Fibroblast of skin of right biceps (primary cell): Measurements from ENCODE around the gene SLC25A1.
A peak's percentile ranks its signal among the peaks of the same experiment; 100 is the strongest.
"Not testable (repeated sequence)": the region's sequence is repeated elsewhere in the genome, so short reads cannot be mapped to it uniquely, and the experiment has no call there.

ENCODE experiments used
- DNase-seq: peaks from one replicate; pipeline ENCODE4 v3.0.0-alpha.2; 2013

SLC25A1 gene

DNA sequence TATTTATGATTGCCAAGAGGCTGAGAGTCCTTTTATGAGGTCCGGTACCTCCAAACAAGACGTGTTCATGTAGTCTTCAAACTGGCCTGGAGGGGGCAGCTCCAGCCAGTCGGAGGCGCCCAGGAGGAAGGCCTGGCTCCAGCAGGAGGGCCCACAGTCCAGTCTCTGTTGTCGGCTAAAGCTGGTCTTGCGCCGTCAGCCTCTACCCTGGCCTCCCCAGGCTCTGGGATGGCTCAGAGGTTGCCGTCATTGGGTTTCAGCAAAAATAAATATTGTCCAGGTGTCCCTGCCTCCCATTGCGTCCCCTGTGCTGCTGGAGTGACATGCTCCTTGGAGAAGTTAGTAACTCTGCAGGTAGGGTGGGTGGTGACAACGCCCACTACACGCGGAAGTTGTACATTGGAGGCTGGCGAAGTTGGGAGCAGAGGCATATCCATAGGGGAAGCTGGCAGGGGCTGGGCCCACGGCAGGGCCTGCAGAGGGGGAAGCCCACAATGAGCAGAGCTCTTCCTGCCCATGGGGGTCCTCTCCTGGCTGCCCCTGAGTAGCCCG is 1.0 kb upstream of the SLC25A1 start:
- DNase-seq, result peak; percentile 76

DNA sequence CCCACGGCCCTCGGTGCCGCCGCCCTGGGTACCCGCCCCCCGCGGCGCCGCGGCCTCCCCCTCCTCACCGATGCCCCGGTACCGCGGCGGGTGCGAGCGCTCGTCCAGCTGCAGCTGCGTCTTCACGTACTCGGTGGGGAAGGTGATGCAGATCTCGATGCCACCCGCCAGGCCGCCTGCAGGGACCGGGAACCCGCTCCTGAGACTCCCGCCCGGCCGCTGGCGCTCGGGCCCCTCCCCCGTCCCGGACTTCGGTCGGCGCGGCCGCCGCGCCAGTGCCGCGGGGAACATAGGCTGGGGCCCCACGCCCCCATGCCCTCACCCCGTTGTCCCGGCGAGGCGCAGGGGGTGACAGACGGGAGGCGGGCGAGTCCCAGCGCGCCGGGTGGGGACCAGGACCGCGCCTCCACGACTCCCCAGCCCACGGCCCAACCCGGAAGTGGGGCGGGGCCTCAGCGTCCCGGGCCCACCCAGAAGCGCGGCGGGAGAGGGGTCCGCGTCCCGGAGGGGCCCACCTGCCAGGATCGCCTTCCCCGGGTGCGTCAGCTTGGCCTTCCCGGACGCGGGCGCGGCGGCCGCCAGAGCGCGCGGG is 375 bp downstream of the SLC25A1 start:
- no peak for DNase-seq

DNA sequence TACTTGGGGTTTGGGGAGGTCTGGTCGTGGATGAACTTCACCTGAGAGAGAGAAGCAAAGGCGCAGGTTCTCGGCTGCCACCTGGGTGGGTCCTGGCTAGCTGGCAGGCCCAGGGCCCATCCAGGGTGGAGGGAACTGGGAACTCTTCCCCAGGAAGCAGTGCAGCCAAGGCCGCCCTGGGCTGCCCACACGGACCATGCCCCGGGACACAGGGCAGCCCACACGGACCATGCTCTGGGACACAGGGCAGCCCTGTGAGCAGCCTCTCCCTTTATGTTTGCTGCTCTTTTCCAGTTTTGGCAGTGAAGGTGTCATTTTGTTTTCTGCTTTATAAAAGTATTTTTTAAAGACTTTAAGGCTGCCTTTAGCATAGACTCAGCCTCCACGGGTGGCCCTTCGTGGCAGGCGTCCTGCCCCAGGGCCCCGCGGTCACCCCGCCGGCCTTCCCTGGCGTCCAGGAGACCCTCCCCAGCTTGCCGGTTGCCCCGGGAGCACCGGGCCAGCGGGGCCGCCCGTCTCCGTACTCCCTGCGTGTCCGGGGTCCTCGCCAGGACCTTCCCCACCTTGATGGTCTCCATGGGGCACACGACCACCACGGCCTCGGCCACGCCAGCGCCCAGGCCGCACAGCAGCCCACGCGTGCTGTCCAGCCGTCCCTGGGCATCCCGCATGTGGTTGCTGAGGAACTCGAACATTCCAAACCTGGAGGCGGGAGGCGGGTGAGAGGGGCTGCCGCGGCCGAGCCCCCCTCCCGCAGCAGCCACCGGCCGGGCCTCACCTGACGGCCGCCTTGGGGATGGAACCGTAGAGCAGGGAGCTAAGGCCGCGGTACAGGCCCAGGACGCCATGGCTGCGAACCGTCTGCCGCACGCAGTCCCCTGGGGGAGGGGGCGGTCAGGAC is 1.1 kb downstream of the SLC25A1 start:
- DNase-seq, result no peak

DNA sequence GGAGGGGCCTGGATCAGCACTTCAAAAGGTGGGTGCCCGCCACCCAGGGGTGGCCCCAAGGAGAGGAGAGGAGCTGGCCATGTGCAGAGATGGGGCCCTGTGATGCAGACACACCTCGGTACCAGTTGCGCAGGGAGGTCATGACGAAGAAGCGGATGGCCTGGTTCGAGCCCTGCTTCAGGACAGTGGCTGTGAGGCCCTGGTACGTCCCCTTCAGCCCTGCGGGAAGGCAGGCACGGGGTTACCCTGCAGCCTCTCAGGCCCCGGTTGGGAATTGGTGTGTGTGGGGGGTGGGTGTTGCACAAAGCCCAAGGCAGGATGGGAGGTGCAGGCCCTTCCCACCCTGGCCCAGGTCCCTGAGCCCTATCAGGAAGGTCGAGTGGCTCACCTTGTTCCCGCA is 1.8 kb downstream of the SLC25A1 start:
- no peak for DNase-seq

DNA sequence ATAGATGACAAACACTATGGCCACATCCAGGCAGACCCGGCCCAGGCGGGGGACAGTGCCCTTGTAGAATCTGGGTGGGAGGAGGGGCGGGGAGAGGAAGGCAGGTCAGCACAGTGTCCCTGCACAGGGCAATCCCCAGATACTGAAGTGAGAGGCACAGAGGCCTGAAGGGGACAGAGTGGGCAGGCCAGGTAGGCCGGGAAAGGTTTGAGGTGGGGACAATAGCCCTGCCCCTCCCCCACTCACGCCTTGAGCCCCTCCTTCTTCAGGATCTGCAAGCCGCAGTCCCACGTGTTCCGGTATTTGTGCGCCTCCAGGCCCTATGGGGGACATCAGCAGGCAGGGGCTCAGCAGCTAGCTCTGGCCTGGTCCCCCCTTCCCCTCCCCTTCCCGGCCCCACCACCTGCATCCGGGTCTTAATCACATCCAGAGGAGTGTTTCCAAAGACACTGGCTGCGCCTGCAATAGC is 2.3 kb downstream of the SLC25A1 start:
- DNase-seq, result peak; percentile 20

DNA sequence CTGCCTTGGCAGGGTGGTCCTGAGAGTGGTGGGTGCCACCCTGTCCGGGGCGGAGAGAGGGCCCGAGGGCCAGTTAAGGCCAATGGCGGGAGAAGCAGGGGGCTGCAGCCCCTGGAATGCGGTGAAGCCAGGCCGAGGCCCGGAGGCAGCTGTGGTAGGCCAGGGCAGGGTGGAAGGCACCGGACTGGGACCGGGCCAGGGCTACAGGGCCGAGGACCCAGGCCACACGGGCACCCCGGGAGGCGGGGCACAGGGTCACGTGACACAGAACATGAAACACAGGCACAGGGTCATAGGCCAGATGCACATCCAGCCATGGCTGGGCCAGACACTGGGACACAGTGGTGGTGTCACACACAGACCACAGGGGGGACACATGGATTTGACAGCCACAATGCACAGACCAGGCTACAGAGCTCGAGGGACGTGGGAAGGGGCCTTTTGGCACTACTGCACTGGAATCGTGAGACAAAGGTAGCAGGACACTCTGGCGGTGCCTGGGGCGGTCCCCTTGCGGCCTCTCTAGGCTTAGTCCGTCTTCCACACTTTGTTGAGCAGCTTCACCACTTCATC is 2.8 kb downstream of the SLC25A1 start:
- no peak for DNase-seq

DNA sequence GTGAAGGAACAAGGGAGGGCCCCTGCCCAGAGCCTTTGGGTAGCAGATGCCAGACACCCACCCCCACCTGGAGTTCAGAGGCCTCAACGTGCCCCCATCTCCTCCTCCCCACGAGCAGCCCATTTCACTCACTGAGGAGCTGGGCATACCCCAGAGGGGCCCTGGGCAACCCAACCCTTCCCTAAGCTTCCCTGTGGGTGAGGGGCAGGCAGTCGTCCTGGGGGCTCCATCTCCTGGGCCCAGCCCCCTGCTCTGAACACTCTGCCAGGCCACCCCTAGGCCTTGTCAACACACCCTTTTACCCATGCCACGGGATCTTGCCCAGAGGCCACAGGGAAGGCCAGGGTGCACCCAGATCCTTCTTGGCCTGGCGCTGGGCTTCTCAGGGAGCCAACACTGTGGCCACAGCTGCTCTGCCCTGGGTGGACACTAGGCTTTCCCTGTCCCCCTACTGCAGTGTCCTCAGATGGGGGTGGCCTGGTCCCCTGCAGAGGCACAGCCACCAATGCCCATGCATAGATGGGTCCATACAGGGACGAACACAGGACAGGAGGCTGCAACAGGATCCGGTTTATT is 3.4 kb downstream of the SLC25A1 start:
- DNase-seq, result no peak

DNA sequence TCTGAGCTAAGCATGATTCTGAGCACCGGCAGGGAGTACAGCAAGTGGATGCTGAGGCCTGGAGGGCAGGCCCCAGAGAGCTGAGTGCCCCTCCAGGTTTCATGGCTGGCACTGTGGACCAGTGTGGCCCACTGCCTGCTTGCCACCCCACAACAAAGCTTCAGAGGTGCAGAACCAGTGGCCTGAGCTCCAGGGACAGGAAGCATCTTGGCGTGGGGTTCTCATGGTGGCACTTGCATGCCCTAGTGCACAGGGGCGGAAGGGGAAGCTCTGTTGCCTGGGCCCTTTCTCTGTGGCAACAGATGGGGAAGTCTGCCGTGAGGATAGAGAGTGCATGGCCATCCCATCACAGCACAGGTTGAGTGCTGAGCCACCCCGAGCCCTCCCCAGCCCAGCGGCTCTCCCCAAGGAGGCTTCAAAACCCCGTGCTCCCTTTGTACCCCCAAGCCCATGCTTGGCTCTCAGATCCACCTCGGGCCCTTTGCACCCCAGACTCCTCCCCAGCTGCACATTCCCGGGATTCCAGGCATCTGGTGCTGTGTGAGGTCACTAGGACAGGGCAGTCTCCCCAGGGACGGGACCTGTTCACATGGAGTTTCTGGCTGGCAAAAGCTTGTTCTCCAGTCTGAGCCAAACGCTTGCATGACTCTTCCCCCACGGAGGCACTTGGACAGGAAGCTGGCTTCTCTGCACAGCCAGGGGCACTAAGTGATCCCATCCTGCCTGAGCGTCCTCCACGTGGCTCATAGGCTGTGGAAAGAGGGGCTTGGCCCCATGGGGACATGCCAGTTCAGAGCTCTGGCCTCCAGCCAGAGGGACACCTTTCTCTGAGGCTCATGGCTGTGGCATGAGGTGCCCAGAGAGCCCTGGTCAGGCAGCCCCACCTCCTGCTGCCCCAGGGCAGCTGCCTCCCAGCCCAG is 4.2 kb downstream of the SLC25A1 start:
- DNase-seq, result peak; percentile 68

DNA sequence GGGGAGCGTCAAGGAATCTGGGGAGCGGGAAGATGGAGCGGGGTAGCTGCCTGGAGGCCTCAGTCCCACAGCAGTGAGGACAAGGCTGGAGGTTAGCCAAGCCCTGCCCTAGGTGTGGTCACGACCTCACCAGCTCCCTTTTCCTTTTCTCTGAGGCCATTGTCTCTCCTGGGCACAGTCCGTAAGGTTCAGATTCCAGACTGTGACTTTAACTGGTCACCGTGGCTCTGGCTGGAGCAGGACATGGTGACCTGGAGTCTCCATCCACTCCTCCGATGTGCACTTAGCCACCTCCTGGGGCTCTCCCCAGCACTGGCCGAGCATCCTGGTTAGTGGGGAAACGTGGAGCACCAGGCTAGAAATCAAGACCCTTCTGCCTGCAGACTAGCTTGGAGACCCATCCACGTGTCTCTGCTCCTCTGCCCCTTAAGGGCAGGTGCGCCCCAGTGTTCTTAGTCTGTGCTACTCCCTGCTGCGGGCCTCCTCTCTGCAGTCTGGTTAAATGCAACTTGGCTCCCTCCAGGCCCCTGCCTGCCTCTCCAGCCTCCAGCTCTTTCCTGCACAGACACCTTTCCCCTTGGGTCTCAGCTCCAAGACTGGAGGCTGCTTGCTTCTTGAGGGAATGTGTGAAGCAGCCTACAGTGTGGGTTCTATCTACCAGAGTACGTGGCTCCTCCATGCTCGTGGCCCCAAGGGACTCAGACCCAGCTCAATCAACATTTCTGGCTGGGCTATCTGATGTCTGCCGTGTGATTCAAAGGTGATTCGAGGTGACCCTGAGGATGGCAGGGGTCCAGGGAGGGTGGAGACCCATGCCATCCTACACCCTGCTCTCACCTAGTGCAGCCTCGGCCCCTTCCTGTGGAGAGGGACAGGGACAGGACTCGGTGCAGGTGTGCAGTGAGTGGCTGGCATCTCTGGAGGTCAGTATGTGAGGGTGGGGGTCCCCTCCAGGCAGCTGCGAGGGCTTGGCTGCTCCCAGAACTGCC is 5.2 kb downstream of the SLC25A1 start:
- DNase-seq, result no peak

DNA sequence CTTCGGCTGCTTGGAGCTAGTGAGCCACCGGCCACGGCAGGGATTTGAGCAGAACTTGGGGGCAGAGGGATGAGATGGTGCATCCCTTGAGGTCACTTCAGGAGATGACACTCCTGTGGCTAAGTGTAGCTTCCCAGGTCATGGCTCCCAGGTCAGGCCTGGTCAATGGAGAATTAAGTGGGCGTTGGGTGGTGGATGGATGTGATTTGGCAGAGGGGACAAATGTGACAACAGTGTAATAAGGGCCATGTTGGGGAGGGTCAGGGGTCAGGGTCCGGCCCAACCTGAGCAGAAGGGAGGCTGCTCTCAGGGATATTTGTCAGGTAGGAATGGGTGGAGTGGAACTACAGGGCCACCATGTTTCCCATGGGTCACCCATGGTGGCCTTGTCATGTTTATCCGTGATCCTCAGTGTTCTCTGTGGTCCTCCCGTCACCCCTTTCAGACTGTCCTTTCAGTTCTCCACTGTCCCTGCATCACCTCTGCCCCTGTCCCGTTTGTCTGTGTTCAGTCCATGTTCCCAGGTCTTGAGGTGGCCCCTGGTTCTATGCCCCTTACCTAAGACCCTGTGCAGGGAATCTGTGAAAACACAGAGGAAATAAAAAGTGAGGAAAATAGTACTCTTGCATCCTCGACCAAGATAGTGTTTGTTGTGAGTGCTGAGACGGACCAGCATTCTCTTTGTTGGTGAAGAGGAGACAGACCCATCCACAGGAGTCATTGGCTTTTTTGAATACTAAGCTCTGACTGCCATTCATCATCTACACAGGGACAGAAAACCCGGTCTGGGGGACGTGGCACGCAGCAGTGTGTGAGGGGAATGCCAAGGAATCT is 6.1 kb downstream of the SLC25A1 start:
- no peak for DNase-seq

DNA sequence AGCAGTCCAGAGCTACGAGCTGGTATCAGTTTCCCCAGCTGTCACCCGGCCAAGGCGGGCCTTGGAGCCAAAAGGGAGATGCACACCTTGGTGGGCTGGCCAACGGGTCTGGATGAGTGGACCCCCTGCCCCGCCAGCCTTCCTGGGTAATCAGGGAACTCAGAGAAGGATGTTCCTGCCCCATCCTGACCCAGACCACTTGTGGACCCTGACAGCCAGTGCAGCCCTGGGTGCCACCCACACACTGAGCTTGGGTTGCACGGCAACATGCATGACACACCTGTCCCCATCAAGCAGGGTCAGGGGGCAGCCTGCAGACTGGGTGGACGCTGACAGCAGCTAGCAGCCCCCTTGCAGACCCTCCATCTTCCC is 8.6 kb downstream of the SLC25A1 start:
- DNase-seq, result no peak

DNA sequence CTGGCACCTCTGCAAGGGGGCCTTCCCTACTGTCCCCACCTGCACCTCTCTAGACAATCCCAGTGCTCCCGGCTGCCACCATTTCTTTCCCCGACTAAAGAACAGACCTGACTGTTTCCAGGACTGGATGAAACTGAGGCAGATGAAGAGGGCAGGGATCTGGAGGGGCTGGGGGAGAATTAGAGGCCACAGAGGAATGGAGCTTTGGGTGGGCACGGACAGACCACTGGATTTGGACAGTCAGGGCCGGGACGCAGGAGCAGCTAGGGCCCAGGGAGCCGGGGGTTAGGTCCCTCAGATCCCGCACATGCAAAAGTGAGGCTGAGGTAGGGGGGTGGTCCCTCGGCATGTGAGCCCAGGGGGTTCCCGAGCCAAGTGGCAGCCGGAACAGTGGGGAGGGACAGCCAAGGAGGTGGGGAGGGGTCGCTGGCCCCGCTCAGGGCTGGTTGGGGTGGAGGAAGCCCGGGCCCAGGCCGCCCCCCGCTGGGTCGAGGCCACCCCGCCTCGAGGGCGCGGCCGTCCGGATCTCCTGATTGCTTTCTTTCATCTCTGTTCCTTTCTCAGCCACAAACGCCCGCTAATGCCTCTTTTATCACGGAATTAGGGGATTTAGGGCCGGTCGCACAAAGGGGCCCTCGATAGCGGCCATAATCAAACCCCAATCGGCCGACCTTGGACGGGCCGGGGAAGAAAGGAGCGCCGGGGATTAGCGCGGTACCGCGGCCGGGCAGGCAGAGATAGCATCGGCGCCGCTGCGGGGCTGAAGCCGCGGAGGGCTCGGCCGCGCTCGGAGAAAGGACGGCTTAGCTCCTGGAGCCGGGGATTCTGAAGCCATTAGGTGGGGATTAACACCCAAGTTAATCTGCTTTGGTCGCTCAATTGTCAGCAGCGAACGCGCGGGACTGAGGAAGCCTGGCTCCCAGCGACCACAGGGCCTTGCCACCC is 9.3 kb downstream of the SLC25A1 start:
- no peak for DNase-seq

DNA sequence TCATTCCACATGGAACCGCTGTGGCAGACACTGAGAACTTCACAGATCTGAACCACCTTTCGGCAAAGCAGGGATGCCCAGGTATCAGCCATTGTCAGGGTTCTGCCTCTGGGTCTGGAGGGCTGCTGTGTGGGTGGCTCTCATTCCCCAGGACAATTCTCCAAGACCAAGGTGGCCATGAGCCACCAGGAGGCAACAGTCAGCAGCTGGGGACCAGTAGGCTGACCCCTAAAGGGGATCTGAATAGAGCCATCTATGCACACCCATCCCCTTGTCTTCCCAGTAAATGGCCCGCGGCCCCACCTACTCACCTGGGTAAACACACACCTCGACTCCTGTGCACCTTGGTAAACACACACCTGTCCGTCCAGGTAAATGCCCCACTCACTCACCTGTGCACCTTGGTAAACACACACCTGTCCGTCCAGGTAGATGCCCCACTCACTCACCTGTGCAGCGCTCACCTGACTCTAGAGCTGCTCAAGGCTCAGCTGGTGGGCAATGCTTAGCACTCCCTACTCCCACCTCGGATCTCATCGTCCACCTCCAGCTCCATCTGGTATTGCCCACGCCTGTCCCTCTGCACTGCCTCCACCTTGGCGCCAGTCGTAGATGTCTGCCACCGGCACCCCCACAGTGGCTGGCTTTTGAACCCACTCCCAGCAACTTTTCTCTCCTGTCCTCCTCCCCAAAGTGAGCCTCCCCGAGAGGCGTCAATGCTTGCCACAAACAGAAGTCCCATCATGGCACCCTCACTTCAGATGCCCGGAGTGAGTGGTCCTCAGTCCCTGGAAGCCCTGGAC is 10.2 kb downstream of the SLC25A1 start:
- no peak for DNase-seq

DNA sequence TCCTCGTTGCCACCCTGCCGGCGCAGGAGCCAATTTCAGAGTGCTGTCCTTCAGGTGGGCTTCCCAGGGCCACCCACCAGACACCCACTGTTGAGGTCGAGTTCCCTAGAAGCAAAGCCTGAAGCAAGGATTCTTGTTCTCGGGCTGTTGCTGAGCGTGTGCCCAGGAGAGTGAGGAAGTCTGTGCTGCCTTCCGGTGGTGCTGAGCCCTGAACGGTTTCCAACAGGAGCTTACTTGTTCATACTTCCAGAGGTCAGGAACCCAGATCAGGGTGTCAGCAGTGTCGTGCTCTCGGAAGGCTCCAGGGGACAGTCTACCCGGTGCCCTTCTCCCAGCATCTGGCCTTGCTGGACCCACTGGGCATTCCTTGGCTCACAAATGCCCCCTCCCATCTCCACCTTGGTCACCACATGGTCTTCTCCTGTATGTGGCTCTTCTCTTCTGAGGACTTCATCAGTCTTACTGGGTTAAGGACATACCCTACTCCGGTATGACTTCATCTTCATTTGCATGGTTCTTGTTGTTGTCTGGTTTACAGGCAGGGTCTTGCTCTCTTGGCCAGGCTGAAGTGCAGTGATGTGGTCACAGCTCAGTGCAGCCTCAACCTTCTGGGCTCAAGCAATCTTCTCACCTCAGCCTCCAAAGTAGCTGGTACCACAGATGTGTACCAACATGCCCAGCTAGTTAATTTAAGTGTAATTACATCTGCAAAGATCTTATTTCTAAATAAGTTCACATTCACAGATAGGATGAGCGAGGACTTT is 11.2 kb downstream of the SLC25A1 start:
- no peak for DNase-seq

DNA sequence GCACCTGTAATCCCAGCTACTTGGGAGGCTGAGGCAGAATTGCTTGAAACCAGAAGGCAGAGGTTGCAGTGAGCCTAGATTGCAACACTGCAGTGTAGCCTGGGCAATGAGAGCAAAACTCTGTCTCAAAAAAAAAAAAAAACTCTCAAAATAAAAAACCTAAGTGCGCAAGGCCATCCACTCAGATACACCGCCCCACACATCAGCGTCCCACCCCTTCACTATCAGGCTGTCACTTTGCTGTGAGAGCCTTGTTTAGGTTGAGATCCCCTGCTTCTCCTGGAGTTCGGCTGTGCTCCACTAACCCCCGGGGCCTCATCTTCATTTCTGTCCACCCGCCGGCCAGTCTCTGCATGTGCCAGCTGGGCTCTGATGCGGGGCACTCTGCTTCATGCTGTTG is 12.1 kb downstream of the SLC25A1 start:
- DNase-seq, result no peak

DNA sequence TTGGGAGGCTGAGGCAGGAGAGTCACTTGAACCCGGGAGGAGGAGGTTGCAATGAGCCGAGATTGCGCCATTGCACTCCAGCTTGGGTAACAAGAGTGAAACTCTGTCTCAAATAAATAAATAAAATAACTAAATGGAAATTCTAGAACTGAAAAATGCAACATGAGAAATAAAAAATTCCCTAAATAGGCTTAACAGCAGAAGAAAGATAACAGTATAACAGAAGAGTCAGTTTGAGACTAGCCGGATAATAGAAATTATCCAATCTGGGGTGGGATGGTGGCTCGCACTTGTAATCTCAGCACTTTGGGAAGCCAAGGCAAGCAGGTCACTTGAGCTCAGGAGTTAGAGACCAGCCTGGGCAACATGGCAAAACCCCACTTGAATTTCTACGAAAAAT is 14.1 kb downstream of the SLC25A1 start:
- DNase-seq, result no peak

DNA sequence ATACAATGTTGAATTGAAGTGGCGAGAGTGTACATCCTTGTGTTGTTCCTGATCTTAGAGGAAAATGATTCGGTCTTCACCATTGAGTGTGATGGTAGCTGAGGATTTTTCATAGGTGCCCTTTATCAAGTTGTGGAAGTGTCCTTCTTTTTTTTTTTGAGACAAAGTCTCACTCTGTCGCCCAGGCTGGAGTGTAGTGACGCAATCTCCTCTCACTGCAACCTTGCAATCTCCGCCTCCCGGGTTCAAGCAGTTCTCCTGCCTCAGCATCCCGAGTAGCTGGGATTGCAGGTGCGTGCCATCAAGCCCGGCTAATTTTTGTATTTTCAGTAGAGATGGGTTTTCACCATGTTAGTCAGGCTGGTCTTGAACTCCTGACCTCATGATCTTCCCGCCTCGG is 19.9 kb downstream of the SLC25A1 start:
- not testable (repeated sequence) for DNase-seq
